GM12864 (cell line): ENCODE measurements around the gene SLC24A3.

Source experiments
- DNase-seq: peaks from one replicate; pipeline ENCODE4 v3.0.0-alpha.2; 2011; ENCODE audit warnings: low read depth
- H3K4me3 ChIP-seq: 2 replicates; pipeline ENCODE4 v1.5.1; 2011; ENCODE audit warnings: mild to moderate bottlenecking, low read depth, low read length, control low read depth
- TF ChIP-seq, protein P1 (sequence below): IDR thresholded peaks from 2 replicates; pipeline ENCODE4 v1.5.1; 2011; ENCODE audit warnings: low read depth, mild to moderate bottlenecking, moderate library complexity, low read length, control low read depth, inconsistent platforms; ENCODE audit errors: missing control alignments

SLC24A3 gene

DNA sequence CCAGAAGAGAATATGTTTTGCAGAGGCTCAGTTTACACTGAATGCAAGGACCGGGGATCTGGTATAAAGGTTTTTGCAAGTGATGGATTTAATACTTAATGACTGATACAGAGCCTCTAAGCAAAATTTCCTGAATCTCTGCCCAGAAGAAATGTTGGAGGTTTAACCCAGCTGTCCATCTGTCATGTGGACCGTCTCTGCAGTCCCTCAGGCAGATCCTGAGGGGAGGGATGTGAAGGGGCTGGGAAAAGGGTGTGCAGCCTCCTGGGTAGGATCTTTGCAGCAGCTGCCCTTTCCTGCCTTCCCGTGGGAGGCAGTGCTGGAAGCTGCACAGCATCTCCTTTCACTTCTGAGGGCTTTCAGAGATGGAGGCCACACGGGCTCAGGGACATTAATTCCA is 207.0 kb downstream of the SLC24A3 start:
- DNase-seq, result no peak
- H3K4me3 ChIP-seq, result no peak overlapping the region
- TF ChIP-seq, protein P1, sequence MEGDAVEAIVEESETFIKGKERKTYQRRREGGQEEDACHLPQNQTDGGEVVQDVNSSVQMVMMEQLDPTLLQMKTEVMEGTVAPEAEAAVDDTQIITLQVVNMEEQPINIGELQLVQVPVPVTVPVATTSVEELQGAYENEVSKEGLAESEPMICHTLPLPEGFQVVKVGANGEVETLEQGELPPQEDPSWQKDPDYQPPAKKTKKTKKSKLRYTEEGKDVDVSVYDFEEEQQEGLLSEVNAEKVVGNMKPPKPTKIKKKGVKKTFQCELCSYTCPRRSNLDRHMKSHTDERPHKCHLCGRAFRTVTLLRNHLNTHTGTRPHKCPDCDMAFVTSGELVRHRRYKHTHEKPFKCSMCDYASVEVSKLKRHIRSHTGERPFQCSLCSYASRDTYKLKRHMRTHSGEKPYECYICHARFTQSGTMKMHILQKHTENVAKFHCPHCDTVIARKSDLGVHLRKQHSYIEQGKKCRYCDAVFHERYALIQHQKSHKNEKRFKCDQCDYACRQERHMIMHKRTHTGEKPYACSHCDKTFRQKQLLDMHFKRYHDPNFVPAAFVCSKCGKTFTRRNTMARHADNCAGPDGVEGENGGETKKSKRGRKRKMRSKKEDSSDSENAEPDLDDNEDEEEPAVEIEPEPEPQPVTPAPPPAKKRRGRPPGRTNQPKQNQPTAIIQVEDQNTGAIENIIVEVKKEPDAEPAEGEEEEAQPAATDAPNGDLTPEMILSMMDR, result no peak

DNA sequence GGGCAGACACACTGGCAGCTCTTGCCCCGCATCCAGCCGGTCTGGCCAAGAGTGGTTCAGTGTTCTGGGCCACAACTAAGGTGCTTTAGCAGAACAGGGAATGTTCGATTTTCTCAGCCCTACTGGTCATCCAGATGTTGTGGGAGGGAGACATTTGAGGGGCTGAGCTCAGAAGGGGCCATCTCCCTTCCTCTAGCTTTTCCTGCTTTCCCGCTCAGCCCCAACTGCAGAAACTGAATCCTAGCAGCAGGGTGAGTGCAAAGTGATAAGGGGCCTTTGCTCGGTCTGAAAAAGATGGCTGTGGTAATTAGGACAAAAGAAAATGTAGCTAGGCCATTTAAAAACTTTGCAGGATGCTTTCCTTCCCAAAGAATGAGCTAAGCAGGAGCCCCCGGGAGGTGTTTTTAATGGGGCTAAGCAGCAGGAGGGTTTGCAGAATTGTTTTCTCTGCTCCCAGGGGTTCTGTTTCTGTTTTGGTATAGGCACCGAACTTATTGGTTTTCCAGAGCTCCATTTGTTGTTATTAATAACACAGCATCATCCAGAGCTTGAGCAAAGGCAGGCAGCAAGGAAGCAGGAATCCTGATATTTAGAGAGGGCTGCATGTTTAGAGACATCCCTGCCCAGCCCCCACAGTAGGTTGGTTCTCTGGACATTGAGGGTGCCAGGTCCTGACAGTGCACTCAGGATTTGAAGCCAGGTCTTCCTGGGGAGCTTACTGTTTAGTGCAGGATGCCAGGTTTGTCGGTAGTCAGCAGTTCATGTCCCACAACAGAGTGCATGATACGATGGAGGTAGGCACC is 210.9 kb downstream of the SLC24A3 start:
- TF ChIP-seq, protein P1, result no peak
- H3K4me3 ChIP-seq, result no peak overlapping the region
- no peak for DNase-seq

DNA sequence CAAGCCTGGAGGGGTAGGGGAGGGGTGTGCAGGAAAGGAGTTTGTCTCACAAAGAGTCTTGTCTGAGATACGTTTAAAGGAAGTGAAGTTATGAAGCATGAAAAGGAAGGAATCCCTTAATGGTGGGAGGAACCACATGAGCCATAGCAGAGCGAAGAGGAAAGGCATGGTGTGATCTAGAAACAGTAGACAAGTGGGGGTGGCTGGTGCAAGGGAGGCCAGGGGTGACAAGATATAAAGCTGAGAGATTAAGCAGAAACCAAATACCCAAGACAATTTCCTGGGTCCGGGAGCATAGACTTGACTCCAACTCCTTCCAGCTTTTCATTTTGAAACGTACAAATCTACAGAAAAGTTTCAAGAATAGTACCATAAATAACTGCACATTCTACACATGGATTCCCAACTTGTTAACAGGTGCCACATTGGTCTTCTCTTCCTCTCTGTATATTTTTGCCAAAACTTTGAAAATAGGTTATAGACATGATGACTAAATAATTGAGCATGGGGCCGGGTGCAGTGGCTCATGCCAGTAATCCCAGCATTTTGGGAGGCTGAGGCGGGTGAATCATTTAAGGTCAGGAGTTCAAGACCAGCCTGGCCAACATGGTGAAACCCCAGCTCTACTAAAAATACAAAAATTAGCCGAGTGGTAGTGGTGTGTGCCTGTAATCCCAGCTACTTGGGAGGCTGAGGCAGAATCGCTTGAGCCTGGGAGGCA is 211.6 kb downstream of the SLC24A3 start:
- H3K4me3 ChIP-seq, result no peak overlapping the region
- TF ChIP-seq, protein P1, result no peak
- DNase-seq, result no peak

DNA sequence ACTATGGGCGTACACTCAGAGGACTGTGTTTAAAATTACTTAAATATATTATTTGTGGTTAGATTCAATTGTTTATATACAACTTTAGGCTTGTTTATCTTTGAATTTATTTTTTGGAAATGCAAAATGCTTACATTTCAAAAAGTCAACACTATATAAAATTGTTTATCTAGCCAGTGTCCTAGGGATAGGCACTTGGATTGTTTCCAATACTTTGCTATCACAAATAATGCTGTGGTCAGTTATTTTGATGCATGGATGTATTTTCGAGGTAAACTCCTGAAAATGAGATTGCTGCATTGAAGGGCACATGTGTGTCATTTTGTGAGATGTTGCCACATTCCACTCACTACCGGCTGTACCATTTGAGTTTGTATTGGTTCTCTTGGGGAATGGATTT is 213.9 kb downstream of the SLC24A3 start:
- no peak overlapping the region for H3K4me3 ChIP-seq
- DNase-seq, result no peak
- TF ChIP-seq, protein P1, result no peak

DNA sequence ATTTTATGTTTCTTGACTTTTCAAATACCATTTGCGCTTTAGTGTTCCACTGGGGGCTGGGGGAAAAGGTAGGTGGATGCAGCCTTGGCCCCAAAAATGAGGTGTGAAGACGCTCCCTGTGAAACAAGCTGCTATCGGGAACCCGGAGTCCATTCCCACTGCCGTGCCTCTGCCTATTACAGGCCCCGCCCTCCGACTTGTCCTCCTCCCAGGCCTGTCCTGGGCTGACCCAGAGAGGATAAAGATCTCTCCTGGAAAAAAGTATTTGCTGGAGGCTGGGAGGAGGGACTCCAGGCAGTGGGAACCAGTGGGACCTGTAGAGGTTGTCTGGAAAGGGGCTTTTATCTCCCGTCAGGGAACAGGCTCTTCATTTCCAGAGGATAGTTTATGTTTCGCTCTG is 215.0 kb downstream of the SLC24A3 start:
- TF ChIP-seq, protein P1, result no peak
- DNase-seq, result no peak
- no peak overlapping the region for H3K4me3 ChIP-seq

DNA sequence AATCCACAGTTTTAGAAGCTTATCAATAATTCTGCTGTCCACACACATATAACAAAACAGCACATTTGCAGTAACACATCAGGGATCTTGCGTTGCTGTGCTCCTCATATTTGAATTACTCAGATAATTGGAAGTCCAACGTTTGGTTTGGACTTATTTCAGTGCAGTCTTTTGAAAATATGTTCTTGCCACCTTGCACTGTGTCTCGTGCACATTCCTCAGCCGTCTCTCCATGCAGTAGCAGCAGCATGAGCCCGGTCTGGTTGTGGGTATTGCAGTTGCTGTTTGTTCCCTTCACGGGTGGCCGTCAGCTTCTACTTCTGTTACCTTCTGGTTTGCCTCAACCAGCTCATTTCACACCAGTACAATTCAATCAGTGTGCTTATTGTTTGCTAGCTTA is 215.5 kb downstream of the SLC24A3 start:
- no peak for DNase-seq
- no peak overlapping the region for H3K4me3 ChIP-seq
- TF ChIP-seq, protein P1, result no peak

DNA sequence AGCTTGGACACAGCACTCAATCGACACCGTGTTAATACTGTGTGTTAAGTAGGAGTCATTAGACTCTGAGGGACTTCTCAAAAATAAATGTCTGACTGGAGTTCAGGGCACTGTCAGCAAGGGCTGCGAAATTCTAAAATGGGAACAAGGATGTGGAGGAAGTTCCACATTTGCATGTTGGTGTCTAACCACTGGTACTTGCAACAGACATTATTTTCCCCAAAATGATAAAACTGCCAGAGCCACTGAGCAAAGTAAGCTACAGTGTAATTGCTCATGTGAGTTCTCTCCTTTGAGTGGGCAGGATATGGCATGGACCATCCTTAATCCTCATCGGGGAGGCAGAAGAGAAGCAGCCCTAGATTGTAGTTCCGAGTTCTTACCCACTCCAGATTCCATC is 215.9 kb downstream of the SLC24A3 start:
- no peak for DNase-seq
- TF ChIP-seq, protein P1, result no peak
- no peak overlapping the region for H3K4me3 ChIP-seq
